EL (cell line): ENCODE measurements around the gene CUX1.
A peak's percentile ranks its signal among the peaks of the same experiment; 100 is the strongest.
"Not testable (repeated sequence)": the region's sequence is repeated elsewhere in the genome, so short reads cannot be mapped to it uniquely, and the experiment has no call there.

Source experiments
- DNase-seq: peaks from one replicate; pipeline ENCODE4 v3.0.0-alpha.2; 2016

CUX1 gene

GRCh38 chr7:101854084-101854865 is 36.8 kb downstream of the CUX1 start:
- no peak for DNase-seq

DNA sequence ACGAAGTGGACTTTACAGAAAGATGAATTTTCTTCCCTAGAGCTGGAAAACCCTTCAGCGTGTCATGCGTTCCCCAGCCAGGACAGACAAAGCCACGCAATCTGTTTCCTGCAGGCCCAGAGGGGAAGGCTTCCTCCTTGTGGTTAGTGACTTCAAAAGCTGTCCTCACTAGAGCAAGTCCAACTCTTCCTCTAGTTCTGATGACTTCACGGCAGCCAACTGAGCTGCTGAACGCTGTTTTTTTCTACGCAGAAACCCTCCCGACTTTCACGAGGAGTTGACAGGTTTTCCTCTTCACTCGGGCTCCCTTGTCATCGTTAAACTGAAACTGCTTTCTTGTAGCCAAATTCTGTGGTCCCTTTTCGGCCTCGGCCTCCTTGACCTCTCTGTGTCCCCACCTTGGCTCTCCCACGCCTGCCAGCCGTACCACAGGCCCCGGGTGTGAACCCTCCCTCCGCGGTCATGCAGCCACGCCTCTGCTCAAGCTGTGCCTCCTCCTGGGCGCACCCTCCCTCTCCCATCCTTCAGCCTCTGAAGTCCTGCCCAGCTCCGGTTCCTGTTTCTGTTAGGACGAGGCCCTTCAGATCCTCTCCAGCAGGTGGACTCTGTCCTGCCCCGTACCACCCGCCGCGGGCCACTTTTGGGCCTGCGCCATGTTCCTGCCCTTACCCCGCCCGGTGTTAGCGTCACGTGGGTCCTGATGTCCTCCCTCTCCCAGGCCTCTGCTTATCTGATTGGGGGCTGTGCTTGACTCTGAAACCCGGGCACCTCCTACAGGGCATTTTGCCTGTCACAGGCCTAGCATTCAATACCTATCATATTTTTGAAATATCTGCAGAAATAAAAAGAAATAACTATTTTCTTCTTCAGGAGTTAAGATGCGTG is 39.3 kb downstream of the CUX1 start:
- DNase-seq = peak; percentile 87

GRCh38 chr7:101857358-101857811 is 40.0 kb downstream of the CUX1 start:
- DNase-seq = no peak

- DNase-seq = no peak
Measured at GRCh38 chr7:101858437-101859385, 41.3 kb downstream of the CUX1 start.

DNA sequence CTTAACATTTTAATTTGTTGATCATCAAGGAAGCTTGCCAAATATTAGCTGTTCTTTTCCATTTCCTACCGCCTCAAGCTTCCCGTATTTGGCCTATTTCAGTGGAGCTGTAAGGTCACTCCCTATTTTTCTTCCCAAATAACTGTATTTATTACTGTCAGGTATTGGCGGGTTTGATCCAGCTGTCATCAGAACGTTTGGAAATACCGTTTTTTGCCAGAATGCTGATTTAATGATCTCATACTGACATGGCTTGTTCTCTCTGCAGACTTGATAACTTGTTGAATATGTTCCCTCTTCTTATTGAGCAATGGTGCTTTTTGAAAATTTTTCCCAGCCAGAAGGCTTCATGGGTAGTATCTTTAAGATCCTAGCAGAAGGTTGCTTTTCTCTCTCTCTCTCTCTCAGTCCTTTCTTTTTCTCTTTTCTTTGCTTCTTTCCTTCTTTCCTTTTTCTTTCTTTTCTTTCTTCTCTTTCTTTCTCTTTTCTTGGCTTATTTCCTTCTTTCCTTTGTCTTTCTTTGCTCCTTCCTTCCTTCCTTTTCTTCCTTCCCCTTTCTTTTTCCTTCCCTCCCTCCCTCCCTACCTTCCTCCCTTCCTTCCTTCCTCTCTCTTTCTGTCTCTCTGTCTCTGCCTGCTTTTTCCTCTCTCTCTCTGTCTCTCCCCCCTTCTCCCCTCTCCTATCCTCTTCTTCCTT is 42.1 kb downstream of the CUX1 start:
- no peak for DNase-seq

DNA sequence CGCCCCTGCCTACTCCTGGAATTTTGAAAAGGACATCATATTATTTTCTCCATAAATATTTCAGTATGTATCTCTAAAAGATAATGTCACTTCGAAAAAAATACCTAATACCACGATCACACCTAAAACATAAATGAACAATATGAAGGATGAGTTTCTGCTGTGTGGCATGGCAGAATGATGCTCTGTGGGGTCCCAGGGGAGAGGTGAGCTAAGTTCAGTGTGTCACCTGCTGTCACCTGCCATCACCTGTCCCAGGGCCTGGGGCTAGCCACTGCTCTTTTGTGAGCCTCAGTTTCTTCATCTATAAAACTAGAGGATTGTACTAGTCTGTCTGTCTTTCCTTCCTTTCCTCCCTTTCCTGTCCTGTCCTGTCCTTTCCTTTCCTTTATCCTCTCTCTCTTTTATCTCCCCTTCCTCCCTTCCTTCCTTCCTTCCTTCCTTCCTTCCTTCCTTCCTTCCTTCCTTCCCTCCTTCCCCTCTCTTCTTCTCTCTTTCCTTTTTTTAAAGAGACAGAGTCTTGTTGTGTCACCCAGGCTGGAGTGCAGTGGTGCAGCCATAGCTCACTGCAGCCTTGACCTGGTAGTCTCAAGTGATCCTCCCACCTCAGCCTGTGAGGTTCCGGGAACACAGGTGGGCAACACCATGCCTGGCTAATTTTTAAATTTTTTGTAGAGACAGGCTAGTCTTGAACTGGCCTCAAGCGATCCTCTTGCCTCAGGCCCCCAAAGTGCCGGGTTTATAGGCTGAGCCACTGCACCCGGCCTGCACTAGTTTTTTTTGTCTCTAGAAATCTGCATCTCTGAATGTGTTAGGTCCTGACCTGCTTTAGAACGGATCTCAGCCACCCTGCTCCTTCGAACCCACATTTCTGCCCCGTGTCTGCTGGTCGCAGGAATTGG is 43.1 kb downstream of the CUX1 start:
- DNase-seq = no peak

- no peak for DNase-seq
Measured at GRCh38 chr7:101861218-101861775, 43.9 kb downstream of the CUX1 start.

- DNase-seq = no peak
Measured at GRCh38 chr7:101862280-101863220, 45.1 kb downstream of the CUX1 start.

- DNase-seq = no peak
Measured at GRCh38 chr7:101863598-101863997, 46.2 kb downstream of the CUX1 start.

- DNase-seq = no peak
Measured at GRCh38 chr7:101864039-101864438, 46.6 kb downstream of the CUX1 start.

DNA sequence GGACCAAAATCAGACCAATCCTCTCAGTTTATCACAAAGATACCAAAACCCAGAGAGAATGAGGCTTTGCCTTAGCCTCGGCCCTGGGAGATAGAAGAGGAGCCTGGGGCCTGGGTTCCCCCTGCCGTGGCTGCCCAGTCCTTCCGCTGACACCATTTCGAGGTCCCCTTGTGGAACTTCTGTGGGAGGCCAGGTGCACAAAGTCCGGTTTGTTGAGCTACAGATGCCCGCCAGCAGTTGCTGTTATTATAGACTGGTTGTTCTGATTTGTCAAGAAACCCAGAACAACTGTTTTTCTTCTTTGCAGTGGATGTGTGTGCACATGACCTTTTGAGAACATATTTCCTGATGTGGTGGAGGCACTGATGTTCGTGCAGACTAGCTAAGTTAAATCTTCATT is 47.6 kb downstream of the CUX1 start:
- DNase-seq = no peak

DNA sequence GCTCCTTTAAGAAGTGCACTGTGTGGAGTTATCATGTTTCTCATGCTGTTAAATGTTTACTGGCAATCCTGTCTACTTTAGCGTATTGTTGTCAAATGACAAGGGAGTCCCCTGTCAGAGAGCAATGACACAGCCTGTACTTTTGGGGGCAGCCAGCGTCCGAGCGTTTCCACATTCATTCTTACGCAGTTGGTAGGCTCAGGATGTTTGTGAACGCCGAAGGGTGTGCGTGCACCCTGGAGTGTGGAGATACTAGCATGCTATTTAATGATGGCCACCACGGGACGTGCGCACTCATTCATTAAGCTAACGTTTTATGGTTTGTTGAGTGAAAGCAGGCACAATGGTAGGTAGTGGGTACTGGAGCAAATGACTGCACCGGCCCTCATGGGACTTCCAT is 48.0 kb downstream of the CUX1 start:
- DNase-seq = no peak

GRCh38 chr7:101866328-101866727 is 48.9 kb downstream of the CUX1 start:
- no peak for DNase-seq

DNA sequence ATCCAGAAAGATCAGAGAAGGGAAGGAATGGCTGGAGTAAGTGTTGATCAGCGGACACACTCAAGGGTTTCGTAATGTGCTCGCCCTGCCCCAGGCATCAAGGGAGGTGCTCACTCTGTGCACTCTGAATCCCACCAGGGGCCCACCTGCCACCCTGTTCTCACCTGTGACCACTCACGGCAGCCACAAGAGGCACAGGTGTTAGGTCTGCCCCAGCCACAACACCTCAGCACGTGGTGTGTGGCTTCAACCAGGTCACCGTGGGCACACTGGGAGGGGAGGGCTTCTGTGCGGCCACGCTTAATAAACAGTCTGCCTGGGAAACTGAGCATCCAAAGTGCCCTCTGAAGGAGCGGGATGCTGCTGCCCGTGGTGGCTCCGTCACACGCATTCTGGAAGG is 49.8 kb downstream of the CUX1 start:
- DNase-seq = no peak

DNA sequence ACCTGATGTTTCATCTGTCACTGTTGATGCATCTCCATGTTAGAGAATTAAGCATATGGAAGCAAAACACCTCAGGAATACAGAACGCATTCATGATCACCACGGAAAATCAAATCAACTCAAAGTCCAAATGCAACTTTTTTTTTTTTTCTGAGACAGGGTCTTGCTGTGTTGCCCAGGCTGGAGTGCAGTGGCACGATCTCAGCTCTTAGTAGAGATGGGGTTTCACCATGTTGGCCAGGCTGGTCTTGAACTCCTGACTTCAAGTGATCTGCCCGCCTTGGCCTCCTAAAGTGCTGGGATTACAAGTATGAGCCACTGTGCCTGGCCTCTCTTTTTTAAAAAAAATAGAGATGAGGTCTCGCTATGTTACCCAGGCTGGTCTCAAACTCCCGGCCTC is 50.3 kb downstream of the CUX1 start:
- not testable (repeated sequence) for DNase-seq

DNA sequence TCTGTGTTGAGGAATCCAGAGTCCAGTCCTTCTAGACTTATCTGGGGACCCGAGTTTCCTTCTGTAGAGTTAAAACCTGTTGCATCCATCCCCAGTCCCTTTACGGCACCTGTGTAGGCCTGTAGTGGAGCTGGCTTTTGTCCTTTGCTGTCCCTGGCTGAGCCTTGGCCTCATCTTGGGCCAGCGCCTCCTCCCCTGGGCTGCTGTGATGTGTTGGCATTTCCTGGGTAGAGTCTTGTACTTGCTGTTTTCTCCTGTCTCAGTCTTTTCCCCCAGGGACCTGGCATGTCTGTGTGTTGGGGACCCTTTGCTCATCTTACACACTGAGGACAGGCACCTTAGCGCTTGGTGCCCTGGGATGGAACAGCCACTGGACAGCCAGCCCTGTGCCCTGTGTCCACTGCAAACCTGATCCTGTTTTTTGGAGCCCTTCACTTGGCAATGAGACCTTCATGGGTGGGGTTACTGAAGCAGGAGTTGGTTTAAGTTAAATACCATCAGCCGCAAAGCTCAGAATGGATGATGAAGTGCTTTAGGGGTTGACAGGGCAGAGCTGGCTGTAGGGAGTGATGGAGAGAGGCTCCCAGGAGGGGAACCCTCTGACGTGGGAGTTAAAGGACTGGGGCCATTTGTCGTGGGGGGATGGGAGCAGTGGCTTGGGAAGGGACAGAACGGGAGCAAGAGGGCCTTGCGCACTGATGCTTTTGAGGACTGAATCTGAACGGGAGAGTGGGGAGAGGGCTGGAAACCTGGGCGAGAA is 50.9 kb downstream of the CUX1 start:
- DNase-seq = no peak

DNA sequence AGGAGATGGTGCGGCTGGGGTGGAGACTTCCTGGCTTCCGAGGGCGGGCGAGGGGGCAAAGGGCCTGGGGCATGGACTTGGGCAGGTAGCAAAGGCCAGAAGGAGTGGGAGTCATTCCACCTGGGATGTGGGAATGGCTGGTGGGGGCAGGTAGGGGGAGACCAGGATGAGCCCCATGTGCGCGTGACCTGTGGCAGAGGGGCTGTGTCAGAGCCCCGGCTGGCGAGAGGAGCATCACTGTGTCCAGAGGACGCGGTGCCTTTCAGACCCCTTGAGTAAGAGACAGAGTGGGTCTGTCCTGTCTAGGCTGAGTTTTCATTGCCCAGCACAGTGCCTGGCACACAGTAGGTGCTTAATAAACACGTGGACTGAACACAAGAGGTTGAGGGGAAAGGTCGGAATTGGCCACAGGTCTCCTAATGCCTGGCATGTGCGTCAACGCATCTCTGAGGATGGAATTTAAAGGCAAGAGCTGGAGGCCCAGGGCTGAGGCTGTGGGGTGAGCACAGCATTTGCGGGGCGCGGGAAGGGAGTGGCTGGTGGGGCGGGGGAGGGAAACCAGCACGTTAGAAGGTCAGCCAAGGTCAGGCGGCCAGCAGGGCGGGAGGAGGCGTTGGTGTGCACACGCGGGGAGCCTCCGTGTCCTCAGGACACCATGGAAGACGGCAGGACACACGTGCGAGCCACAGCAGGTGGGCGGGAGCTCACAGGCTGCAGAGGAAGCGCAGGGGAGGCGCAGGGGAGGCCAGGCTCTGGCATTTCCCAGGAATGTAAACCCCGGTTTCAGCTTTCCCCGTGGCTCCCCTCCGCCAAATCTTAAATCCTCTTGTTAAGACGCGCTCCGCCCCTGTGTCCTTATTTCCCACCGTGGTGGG is 51.8 kb downstream of the CUX1 start:
- DNase-seq = no peak

- DNase-seq = no peak
Measured at GRCh38 chr7:101869901-101870290, 52.5 kb downstream of the CUX1 start.
